Measurements from ENCODE around the gene NUB1. TPM values are rescaled to one million over a fixed set of nuclear protein-coding genes. Genes with fewer than 3 reads are reported as not detected.

The NUB1 gene
- total RNA-seq, 2 donors from 2014 or later, result 36.8 to 43.8 TPM

- Histone ChIP-seq H3K4me3 (peak overlapping the region; percentile 13 to 28), H3K36me3 (replicated peaks in 1 of 2; ENCODE audit: insufficient read depth in 1 of 2, low read depth in 2 of 2) (no peaks in the 10 kb centered on the region), H3K4me1 (peaks cover 17% of the 10 kb centered on the region), H3K9me3 (no peaks in the 10 kb centered on the region), H3K27ac (no peak overlapping the region), H3K27me3 (peaks cover 0 to 12% of the 10 kb centered on the region in 2 donors)
- TF ChIP-seq CTCF (IDR thresholded peaks at IDR 0.05) (no peak), POLR2A (IDR thresholded peaks at IDR 0.05) (no peak)
- intact Hi-C loops (cut with DNase I), result no loop called here
- peak; percentile 6 for ATAC-seq
- 37 to 48% methylated on average over 20 to 51 of the region's 55 CpGs for WGBS, 2 donors
- DNase-seq, result no peak
Observed at GRCh38 chr7:151410405-151411390, 69.1 kb downstream of the NUB1 start.

GRCh38 chr7:151411551-151411950, 69.9 kb downstream of the NUB1 start:
- Histone ChIP-seq H3K9me3 (no peaks in the 10 kb centered on the region), H3K4me3 (no peak overlapping the region), H3K27ac (no peak overlapping the region), H3K36me3 (replicated peaks in 1 of 2; ENCODE audit: insufficient read depth in 1 of 2, low read depth in 2 of 2) (no peaks in the 10 kb centered on the region), H3K4me1 (peaks cover 17% of the 10 kb centered on the region), H3K27me3 (peaks cover 0 to 12% of the 10 kb centered on the region in 2 donors)
- DNase-seq, result no peak
- 70 to 83% methylated on average over 5 to 6 of the region's 6 CpGs for WGBS, 2 donors
- intact Hi-C loops (cut with DNase I), result no loop called here
- ATAC-seq, result no peak
- TF ChIP-seq CTCF (IDR thresholded peaks at IDR 0.05) (no peak), POLR2A (IDR thresholded peaks at IDR 0.05) (no peak)

GRCh38 chr7:151412318-151412717, 70.7 kb downstream of the NUB1 start:
- Histone ChIP-seq H3K9me3 (no peaks in the 10 kb centered on the region), H3K4me1 (peaks cover 17% of the 10 kb centered on the region), H3K4me3 (no peak overlapping the region), H3K36me3 (replicated peaks in 1 of 2; ENCODE audit: insufficient read depth in 1 of 2, low read depth in 2 of 2) (no peaks in the 10 kb centered on the region), H3K27ac (no peak overlapping the region), H3K27me3 (peaks cover 0 to 12% of the 10 kb centered on the region in 2 donors)
- 79 to 83% methylated on average over 4 of the region's 4 CpGs for WGBS, 2 donors
- TF ChIP-seq POLR2A (IDR thresholded peaks at IDR 0.05), result no peak
- TF ChIP-seq CTCF (IDR thresholded peaks at IDR 0.05), result no peak
- intact Hi-C loops (cut with DNase I), result no loop called here
- ATAC-seq (no peak), DNase-seq (no peak)

GRCh38 chr7:151413241-151413640, 71.6 kb downstream of the NUB1 start:
- H3K4me3 ChIP-seq, result no peak overlapping the region
- H3K27me3 ChIP-seq, result peaks cover 0 to 12% of the 10 kb centered on the region in 2 donors
- DNase-seq, result no peak
- WGBS, 2 donors, result 84 to 92% methylated on average over 4 of the region's 4 CpGs
- no peak for TF ChIP-seq CTCF (IDR thresholded peaks at IDR 0.05)
- no peak for TF ChIP-seq POLR2A (IDR thresholded peaks at IDR 0.05)
- ATAC-seq, result no peak
- no peaks in the 10 kb centered on the region for H3K9me3 ChIP-seq
- no peak overlapping the region for H3K27ac ChIP-seq
- H3K4me1 ChIP-seq, result peaks cover 17% of the 10 kb centered on the region
- intact Hi-C loops (cut with DNase I), result no loop called here
- H3K36me3 ChIP-seq (replicated peaks in 1 of 2; ENCODE audit: insufficient read depth in 1 of 2, low read depth in 2 of 2), result no peaks in the 10 kb centered on the region
